A172 (cell line): ENCODE results near the gene ATP8A1. TPM values are rescaled to one million over a fixed set of nuclear protein-coding genes. Genes with fewer than 3 reads are reported as not detected.
"Not testable (repeated sequence)": the region's sequence is repeated elsewhere in the genome, so short reads cannot be mapped to it uniquely, and the experiment has no call there.

Source experiments
- DNase-seq: peaks from one replicate; pipeline ENCODE4 v3.0.0-alpha.2; 2015; ENCODE audit warnings: low spot score
- total RNA-seq: library from RNA; depleted of rRNA; stranded (reverse); fragments of >200 nt; shearing (Covaris generic); gene quantifications from 2 replicates; pipeline ENCODE4 v1.2.3, GENCODE V29; 2014

Gene ATP8A1
- total RNA-seq, 1 experiment from 2014 or later: not detected

DNA sequence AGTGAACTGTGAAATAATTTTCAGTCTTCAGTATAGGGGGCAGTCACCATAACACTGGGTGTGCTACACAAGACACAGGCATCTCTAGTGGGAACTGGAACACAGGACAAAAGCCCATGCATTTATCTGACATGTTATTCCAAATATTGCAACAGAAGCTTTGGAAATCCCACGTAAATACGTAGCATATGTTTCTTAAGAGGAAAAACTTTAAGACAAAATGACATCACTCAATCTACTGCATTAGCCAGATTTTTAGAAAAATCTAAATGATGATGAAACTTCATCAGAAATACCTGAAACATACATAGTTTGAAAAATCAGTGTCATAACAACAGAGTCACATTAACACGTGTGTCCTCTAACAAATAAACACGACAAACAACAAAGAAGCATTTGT, 245.1 kb downstream of the ATP8A1 start:
- DNase-seq: no peak

- DNase-seq: no peak
These were observed 246.5 kb downstream of the ATP8A1 start for GRCh38 chr4:42410446-42410845.

DNA sequence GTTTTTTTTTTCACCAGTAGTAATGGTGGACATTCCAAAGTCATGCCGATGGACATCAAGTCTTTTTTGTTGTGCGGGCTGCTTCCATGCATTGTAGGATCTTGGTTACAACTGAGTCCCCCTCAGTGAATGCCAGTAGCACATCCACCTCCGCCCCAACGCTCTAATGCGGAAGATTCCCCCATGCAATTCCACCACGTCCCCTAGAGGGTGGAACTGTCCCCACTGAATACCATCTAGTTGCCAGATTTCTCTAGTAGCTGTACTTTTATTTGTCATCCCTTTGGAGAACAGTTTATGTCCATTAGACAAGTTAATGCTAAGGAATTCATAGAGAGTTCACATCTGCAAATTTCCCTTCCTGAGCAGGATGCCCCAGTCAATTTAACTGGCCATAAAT, 252.9 kb downstream of the ATP8A1 start:
- no peak for DNase-seq

GRCh38 chr4:42401171-42401570, 255.7 kb downstream of the ATP8A1 start:
- no peak for DNase-seq

- no peak for DNase-seq
These were observed 257.5 kb downstream of the ATP8A1 start for GRCh38 chr4:42399393-42399792.

DNA sequence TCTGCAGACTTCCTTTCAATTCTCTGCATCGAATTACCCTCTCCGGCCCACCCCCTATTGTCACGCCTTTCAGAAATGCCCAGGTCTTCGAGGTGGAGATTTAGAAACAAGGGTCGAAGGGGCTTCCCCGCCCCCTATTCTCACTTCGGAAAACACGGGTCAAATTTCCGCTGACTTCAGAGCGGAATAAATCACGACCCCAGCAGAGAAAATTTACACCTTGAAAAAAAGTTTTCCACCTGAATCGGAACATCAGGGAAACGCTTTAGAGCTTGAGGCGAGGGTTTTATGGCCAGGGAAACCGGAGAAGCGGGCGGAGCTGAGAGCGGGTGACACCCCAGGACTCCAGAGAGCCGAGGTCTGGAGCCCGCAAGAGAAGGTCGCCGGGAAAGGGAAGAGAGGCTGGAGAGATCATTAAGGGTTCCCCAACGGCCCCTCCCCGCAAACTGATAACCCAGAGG, 258.0 kb downstream of the ATP8A1 start:
- no peak for DNase-seq

GRCh38 chr4:42398171-42398870, 258.6 kb downstream of the ATP8A1 start:
- no peak for DNase-seq

GRCh38 chr4:42397635-42398170, 259.2 kb downstream of the ATP8A1 start:
- peak; percentile 22 for DNase-seq

DNA sequence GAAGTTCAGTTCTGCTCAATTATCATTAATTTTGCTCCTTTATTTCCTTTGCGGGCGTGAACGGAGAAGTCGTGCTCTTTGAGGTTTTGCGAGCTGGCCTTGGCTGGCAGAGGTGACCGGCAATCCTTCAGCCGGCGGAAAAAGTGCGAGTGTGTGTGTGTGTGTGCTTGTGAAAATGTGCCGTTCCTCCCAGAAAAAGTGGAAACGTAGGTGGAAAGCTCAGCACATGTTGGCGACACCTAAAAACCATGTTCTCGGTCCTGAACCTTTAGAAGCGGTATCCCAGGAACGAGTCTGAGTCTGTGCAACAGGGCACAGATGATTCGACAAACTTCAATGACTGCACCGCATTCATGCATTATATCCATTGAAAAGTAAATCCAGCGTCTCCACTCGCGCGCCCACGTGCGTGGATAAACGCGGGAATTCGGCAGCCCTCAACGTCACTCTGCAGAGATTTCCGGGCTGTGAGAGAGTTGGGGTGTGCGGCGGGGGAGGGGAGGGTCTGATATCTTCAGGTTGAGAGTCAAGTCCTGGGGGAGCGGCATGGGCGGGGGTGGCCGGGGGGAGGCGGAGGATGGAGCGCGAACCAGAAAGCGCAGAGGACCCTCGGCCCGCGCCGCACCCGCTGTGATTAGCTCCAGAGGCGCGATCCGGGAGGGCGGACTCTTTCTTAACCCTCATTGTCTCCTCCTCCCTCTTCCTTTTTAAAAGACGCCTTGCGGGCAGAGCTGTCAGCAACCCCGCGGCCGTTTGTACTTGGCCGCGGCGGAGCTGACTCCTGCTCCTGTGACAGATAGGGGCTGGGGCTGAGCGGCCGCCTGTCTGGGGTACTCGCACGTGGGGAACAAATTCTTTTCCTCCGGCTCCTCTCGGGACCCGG, 259.9 kb downstream of the ATP8A1 start, which contains the start of gene SHISA3:
Gene SHISA3 (plus strand): TSS at position 737 of the 883 bp plus-strand sequence. CDS start 569 bp downstream, outside the sequence.
- no peak for DNase-seq

GRCh38 chr4:42396361-42396751, 260.5 kb downstream of the ATP8A1 start:
- DNase-seq: no peak

DNA sequence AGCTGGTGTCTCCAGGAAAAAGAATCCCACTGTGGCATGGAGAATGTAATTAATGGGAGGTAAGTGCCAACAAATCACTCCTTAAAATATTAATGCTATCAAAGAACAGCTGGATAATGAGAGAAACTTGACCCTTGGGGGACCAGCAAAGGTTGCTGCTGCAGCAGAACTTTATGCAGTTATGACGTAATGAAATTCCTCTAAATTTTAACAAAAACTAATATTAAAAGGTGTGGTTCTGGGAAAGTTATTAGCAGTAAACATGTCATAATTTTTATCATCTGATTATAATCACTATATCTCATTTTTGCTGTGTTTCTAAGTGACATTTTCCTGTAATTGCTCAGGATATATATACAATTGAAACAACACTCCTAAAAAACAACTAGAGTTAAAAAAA, 261.3 kb downstream of the ATP8A1 start:
- DNase-seq: no peak

GRCh38 chr4:42392436-42392835, 264.5 kb downstream of the ATP8A1 start:
- no peak for DNase-seq

DNA sequence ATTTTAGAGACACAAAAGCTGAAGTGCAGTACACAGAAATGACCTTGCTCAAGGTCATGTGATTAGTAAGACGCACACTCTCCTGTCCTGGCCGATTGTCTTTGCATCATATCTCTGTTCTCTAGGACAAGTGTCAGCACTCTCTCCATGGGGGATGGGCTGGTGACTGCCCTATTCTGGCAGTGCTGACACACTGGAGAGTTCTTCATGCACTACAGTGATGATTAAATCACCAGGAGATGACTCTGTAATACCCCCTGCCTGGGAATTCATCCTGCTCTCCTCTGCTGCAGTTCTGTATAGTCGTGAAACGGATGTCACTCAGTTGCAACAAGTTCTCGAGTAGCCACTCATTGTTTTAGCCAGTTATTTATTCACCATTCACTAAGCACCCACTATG, 264.9 kb downstream of the ATP8A1 start:
- peak; percentile 13 for DNase-seq

GRCh38 chr4:42391355-42391664, 265.6 kb downstream of the ATP8A1 start:
- DNase-seq: no peak

- no peak for DNase-seq
These were observed 266.1 kb downstream of the ATP8A1 start for GRCh38 chr4:42390622-42391354.

DNA sequence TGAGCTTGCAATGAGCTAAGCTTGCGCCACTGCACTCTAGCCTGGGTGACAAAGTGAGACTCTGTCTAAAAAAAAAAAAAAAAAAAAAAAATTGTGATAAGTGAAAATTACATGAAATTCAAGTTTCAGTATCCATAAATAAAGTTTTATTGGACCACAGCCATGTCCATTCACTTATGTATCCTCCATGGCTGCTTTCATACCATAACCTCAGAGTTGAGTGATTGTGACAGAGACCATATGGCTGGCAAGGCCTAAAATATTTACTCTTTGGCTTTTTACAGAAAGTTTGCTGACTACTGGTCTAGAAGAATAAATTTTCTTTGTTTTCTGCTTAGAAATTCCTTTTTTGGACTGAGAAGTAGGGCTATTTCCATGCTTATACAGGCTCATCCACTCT, 271.4 kb downstream of the ATP8A1 start:
- no peak for DNase-seq

DNA sequence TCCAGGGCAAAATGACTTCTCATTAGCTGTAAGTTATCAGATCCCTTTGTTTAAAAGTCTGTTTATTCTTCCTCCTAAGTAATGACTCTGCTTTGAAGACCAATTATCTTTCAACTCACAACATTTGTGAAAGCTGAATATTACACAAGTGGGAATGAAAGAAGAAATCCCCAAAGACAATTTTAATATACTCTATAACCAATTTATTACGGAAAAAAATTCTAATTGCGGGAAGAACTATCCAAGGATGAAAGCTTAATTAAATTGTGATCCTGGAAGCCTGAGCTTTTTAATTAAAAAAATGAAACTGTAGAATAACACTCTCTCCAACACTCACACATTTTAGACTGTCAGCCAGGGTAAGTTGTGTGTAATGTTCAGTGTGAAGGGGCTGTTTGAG, 275.2 kb downstream of the ATP8A1 start:
- DNase-seq: no peak

DNA sequence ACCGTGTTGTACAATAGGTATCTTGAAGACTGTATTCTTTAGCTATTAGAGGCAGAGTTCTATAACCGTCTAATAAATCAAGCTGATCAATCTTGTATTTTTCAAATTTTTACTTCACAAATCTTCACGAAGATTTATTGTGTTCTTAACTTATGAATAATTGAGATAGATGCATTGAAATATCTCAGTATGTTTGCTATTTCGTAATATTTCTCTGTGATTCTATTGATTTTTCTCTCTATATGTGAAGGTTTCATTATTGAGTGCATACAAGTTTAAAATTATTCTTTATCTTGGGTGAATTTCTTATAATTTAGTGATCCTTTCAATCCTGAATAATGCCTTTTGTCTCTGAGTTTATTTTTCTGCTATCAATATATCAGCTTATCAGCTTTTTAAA, 279.4 kb downstream of the ATP8A1 start:
- no peak for DNase-seq

DNA sequence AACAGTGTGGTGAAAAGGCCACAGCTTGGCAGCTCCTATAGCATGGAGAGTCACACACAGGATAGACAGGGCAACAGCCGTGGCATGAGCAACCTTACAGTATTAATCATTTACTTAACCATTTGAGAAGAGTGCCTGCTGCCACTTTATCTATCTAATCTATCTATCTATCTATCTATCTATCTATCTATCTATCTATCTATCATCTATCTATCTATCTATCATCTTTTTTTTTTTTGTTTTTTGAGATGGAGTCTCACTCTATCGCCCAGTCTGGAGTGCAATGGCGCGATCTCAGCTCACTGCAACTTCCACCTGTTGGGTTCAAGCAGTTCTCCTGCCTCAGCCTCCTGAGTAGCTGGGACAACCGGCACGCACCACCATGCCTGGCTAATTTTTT, 284.6 kb downstream of the ATP8A1 start:
- DNase-seq: not testable (repeated sequence)

GRCh38 chr4:42371305-42372252, 285.3 kb downstream of the ATP8A1 start:
- peak; percentile 40 for DNase-seq

GRCh38 chr4:42369489-42369888, 287.4 kb downstream of the ATP8A1 start:
- DNase-seq: no peak
